T-helper 2 cell treated with Interferon-gamma antibody and Interleukin-4, amounts not matched to agents 5 μg/mL and 100 μg/mL, for 36 hours (primary cell): ENCODE measurements around the gene CHST14.
A peak's percentile ranks its signal among the peaks of the same experiment; 100 is the strongest.
"Not testable (repeated sequence)": the region's sequence is repeated elsewhere in the genome, so short reads cannot be mapped to it uniquely, and the experiment has no call there.

Experiments
- DNase-seq: peaks from one replicate; pipeline ENCODE4 v3.0.0; 2021; ENCODE audit warnings: low spot score
- H3K27ac Mint-ChIP-seq: one replicate; pipeline ENCODE4 v1.8.0; 2021; ENCODE audit warnings: mild to moderate bottlenecking, mixed read lengths
- H3K27me3 Mint-ChIP-seq: one replicate; pipeline ENCODE4 v1.8.0; 2021; ENCODE audit warnings: low read depth, mixed read lengths
- H3K36me3 Mint-ChIP-seq: one replicate; pipeline ENCODE4 v1.8.0; 2021; ENCODE audit warnings: low read depth, mixed read lengths
- H3K4me1 Mint-ChIP-seq: one replicate; pipeline ENCODE4 v1.8.0; 2021; ENCODE audit warnings: low read depth, mixed read lengths
- H3K4me3 Mint-ChIP-seq: one replicate; pipeline ENCODE4 v1.8.0; 2022; ENCODE audit warnings: mild to moderate bottlenecking, moderate library complexity, mixed read lengths
- H3K9me3 Mint-ChIP-seq: one replicate; pipeline ENCODE4 v1.8.0; 2021; ENCODE audit warnings: mixed read lengths

The CHST14 gene

GRCh38 chr15:40448354-40448753, 22.4 kb upstream of the CHST14 start:
- peaks cover 6% of the 10 kb centered on the region for H3K27me3 Mint-ChIP-seq
- no peaks in the 10 kb centered on the region for H3K9me3 Mint-ChIP-seq
- peaks cover 10% of the 10 kb centered on the region for H3K36me3 Mint-ChIP-seq
- no peak overlapping the region for H3K4me3 Mint-ChIP-seq
- DNase-seq, result no peak
- no peak overlapping the region for H3K27ac Mint-ChIP-seq
- peaks cover 47% of the 10 kb centered on the region for H3K4me1 Mint-ChIP-seq

GRCh38 chr15:40449275-40449674, 21.5 kb upstream of the CHST14 start:
- H3K9me3 Mint-ChIP-seq, result no peaks in the 10 kb centered on the region
- no peak overlapping the region for H3K27ac Mint-ChIP-seq
- H3K4me3 Mint-ChIP-seq, result no peak overlapping the region
- no peak for DNase-seq
- peaks cover 3% of the 10 kb centered on the region for H3K36me3 Mint-ChIP-seq
- peaks cover 49% of the 10 kb centered on the region for H3K4me1 Mint-ChIP-seq
- H3K27me3 Mint-ChIP-seq, result no peaks in the 10 kb centered on the region

- H3K9me3 Mint-ChIP-seq, result no peaks in the 10 kb centered on the region
- peaks cover 3% of the 10 kb centered on the region for H3K36me3 Mint-ChIP-seq
- no peak overlapping the region for H3K4me3 Mint-ChIP-seq
- no peak overlapping the region for H3K27ac Mint-ChIP-seq
- H3K4me1 Mint-ChIP-seq, result peaks cover 56% of the 10 kb centered on the region
- DNase-seq, result no peak
- no peaks in the 10 kb centered on the region for H3K27me3 Mint-ChIP-seq
These were observed 20.7 kb upstream of the CHST14 start for GRCh38 chr15:40450047-40450446.

GRCh38 chr15:40451527-40452158, 19.1 kb upstream of the CHST14 start:
- Mint-ChIP-seq H3K27ac (peak overlapping the region; percentile 92), H3K9me3 (no peaks in the 10 kb centered on the region), H3K27me3 (no peaks in the 10 kb centered on the region), H3K4me1 (peaks cover 66% of the 10 kb centered on the region), H3K4me3 (peak overlapping the region; percentile 80), H3K36me3 (peaks cover 5% of the 10 kb centered on the region)
- DNase-seq, result no peak

GRCh38 chr15:40452296-40453090, 18.3 kb upstream of the CHST14 start:
- H3K27ac Mint-ChIP-seq, result peak overlapping the region; percentile 92
- H3K4me1 Mint-ChIP-seq, result peaks cover 71% of the 10 kb centered on the region
- H3K4me3 Mint-ChIP-seq, result peak overlapping the region; percentile 80
- no peaks in the 10 kb centered on the region for H3K9me3 Mint-ChIP-seq
- no peak for DNase-seq
- H3K36me3 Mint-ChIP-seq, result peaks cover 5% of the 10 kb centered on the region
- no peaks in the 10 kb centered on the region for H3K27me3 Mint-ChIP-seq

- not testable (repeated sequence) for H3K36me3 Mint-ChIP-seq, H3K27me3 Mint-ChIP-seq, H3K9me3 Mint-ChIP-seq, DNase-seq
- H3K27ac Mint-ChIP-seq, result peak overlapping the region; percentile 92
- peaks cover 71% of the 10 kb centered on the region for H3K4me1 Mint-ChIP-seq
- peak overlapping the region; percentile 80 for H3K4me3 Mint-ChIP-seq
These were observed 16.8 kb upstream of the CHST14 start for GRCh38 chr15:40453941-40454340.

- Mint-ChIP-seq H3K27me3 (no peaks in the 10 kb centered on the region), H3K9me3 (no peaks in the 10 kb centered on the region), H3K36me3 (peaks cover 9% of the 10 kb centered on the region), H3K4me3 (peak overlapping the region; percentile 68), H3K4me1 (peaks cover 66% of the 10 kb centered on the region), H3K27ac (peak overlapping the region; percentile 83)
- no peak for DNase-seq
These were observed 15.8 kb upstream of the CHST14 start for GRCh38 chr15:40454904-40455391.

DNA sequence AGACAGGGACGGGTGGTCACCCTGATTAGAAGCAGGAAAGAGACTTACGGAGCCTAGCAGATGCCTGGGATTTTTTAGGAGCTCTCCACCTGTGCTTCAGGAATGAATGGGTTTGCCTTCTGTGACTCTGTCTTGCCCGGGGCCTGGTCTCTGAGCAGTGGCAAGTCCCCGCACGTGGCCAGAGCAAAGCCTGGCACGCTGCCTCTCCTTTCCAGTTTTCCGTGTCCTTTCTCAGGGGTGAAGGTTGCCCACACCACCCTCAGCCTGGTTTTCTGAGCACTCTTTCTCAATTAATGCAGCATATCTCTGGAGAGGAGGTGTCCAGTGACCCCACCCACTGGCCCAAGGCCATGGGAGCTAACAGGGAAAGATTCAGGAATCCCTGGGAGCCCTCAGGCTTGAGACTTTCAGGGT, 14.5 kb upstream of the CHST14 start:
- Mint-ChIP-seq H3K36me3 (peaks cover 6% of the 10 kb centered on the region), H3K27ac (no peak overlapping the region), H3K4me3 (no peak overlapping the region), H3K27me3 (no peaks in the 10 kb centered on the region), H3K4me1 (peaks cover 55% of the 10 kb centered on the region), H3K9me3 (no peaks in the 10 kb centered on the region)
- DNase-seq, result no peak

GRCh38 chr15:40456738-40457137, 14.0 kb upstream of the CHST14 start:
- no peaks in the 10 kb centered on the region for H3K27me3 Mint-ChIP-seq

GRCh38 chr15:40458495-40459371, 12.1 kb upstream of the CHST14 start:
- peaks cover 7% of the 10 kb centered on the region for H3K36me3 Mint-ChIP-seq
- peaks cover 32% of the 10 kb centered on the region for H3K4me1 Mint-ChIP-seq
- no peaks in the 10 kb centered on the region for H3K9me3 Mint-ChIP-seq
- no peak overlapping the region for H3K4me3 Mint-ChIP-seq
- no peak for DNase-seq
- no peaks in the 10 kb centered on the region for H3K27me3 Mint-ChIP-seq
- H3K27ac Mint-ChIP-seq, result no peak overlapping the region

More at GRCh38 chr15:40456738-40457137, 14.0 kb upstream of the CHST14 start:
- Mint-ChIP-seq H3K9me3 (no peaks in the 10 kb centered on the region), H3K4me3 (no peak overlapping the region), H3K27ac (no peak overlapping the region), H3K4me1 (peaks cover 51% of the 10 kb centered on the region), H3K36me3 (peaks cover 5% of the 10 kb centered on the region)
- DNase-seq, result no peak

DNA sequence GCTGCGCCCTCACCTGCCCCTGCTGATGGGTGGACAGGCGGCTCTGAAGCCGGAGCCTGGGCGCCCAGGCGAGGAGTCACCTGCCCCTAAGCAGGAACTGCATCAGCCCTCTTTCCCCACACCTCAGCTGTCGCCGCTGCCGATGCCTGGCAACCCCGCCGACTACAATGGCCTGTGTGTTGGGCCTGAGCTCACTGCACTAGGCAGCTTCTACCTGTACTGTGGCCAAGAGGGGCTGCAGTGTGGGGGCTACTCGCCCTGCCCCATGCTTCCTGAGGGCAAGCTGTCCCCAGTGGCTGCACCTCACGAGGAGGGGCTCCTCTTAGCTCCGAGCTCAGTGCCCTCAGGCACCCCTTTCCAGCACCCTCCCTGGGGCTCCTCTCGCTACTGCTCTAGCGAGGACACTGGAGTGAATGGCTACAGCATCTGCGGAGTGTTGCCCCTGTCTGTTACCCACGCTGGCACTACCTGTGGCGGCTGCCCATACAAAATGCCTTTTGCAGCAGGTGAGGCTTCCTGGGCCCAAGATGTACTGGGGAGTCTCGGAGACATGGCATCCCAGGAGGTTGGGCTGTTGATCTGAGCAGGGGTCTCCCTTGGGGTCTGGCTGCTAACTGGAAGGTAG, 11.3 kb upstream of the CHST14 start:
- no peak for DNase-seq
- no peak overlapping the region for H3K4me3 Mint-ChIP-seq
- H3K4me1 Mint-ChIP-seq, result peaks cover 24% of the 10 kb centered on the region
- no peaks in the 10 kb centered on the region for H3K9me3 Mint-ChIP-seq
- no peak overlapping the region for H3K27ac Mint-ChIP-seq
- no peaks in the 10 kb centered on the region for H3K27me3 Mint-ChIP-seq
- peaks cover 7% of the 10 kb centered on the region for H3K36me3 Mint-ChIP-seq

DNA sequence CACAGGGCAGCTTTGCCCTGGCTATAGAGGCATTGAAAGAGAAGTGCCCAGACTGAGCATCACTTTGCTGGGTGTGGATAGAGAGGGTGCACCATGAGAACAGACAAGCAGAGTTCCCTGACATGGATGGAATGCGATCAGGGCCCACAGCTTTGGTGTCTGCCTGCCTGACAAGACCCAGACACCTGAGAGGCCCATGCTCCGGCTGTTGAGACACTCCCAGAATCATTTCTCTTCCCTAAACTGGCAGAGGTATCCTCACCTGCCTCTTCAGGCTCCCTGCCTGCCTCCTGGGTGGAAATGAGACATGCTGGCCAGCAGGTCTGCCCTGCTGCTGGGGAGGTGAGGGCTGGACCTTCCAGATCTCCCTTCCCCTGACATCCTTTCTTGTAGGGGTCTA, 10.4 kb upstream of the CHST14 start:
- H3K27ac Mint-ChIP-seq, result no peak overlapping the region
- H3K36me3 Mint-ChIP-seq, result peaks cover 11% of the 10 kb centered on the region
- peaks cover 16% of the 10 kb centered on the region for H3K4me1 Mint-ChIP-seq
- no peaks in the 10 kb centered on the region for H3K9me3 Mint-ChIP-seq
- H3K27me3 Mint-ChIP-seq, result no peaks in the 10 kb centered on the region
- no peak for DNase-seq
- H3K4me3 Mint-ChIP-seq, result no peak overlapping the region

GRCh38 chr15:40461958-40462357, 8.8 kb upstream of the CHST14 start:
- peaks cover 9% of the 10 kb centered on the region for H3K4me1 Mint-ChIP-seq

More at GRCh38 chr15:40461958-40462357, 8.8 kb upstream of the CHST14 start:
- Mint-ChIP-seq H3K27me3 (no peaks in the 10 kb centered on the region), H3K27ac (no peak overlapping the region), H3K9me3 (no peaks in the 10 kb centered on the region), H3K36me3 (peaks cover 18% of the 10 kb centered on the region), H3K4me3 (no peak overlapping the region)
- DNase-seq, result no peak
